ENCODE results near the gene AFF2.

AFF2 gene

DNA sequence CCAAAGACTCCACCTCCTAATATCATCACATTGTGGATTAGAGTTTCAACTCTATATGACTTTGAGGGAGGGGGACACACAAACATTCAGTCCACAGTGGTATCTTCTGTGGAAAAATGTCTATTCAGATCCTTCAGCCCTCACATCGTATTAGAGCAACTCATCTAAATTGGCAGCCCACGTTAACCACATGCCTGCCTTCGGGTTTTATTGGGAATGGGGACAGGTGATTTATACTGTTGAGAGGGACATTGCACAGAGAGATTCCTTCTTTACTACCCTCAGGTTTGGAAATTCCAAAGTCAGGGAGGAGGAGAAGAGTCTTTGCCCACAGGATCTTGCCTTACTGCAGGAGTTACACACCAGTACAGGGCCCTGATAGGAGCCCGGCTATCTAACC lies 372.5 kb downstream of the AFF2 start:
- ChIA-PET POLR2A (no interaction called here), CTCF (no interaction called here)
- no peak for TF ChIP-seq FOXM1 (IDR thresholded peaks at IDR 0.05; ENCODE audit: borderline replicate concordance)
- no peak for TF ChIP-seq ZNF384 (IDR thresholded peaks at IDR 0.05)
- TF ChIP-seq ARNT (IDR thresholded peaks at IDR 0.05): no peak
- TF ChIP-seq CTBP1 (IDR thresholded peaks at IDR 0.05; ENCODE audit: borderline replicate concordance): no peak
- no peak for TF ChIP-seq BHLHE40 (IDR thresholded peaks at IDR 0.05; ENCODE audit: borderline replicate concordance)
- TF ChIP-seq NFRKB (IDR thresholded peaks at IDR 0.05): no peak
- no peak for TF ChIP-seq FOXA1 (IDR thresholded peaks at IDR 0.05)
- no peak for TF ChIP-seq SP1 (IDR thresholded peaks at IDR 0.05)
- TF ChIP-seq, protein P1, sequence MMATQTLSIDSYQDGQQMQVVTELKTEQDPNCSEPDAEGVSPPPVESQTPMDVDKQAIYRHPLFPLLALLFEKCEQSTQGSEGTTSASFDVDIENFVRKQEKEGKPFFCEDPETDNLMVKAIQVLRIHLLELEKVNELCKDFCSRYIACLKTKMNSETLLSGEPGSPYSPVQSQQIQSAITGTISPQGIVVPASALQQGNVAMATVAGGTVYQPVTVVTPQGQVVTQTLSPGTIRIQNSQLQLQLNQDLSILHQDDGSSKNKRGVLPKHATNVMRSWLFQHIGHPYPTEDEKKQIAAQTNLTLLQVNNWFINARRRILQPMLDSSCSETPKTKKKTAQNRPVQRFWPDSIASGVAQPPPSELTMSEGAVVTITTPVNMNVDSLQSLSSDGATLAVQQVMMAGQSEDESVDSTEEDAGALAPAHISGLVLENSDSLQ (IDR thresholded peaks at IDR 0.05): no peak
- DNase-seq (ENCODE audit: extremely low spot score): no peak

DNA sequence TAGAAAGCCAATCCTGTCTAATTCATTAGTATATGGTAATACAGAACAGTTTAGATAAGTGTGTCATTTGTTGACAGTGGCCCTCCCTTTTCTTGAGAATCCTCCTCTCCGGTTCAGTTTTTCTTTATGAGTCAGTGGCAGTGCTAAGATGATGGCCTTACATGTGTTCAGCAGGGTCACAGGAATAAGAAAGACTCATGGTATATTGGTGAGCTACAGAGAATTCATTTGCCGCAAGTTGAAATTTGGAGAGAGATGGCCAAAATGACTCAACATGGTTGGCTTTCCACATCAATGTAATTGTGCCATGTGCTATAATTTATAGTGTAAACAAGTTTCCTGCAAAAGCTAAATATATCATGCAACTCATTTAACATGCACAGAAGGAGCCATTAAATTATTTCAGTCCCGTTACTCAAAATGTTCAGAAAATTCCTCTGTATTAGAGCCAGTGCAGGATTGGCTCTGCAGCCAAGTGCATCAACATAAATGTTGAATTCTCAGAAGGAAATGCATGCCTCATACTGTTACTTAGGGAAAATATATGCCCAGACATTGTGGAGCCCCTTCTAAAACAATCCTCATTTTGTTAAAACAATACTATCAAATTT lies 374.3 kb downstream of the AFF2 start:
- no peak for DNase-seq (ENCODE audit: extremely low spot score)
- ChIA-PET CTCF (no interaction called here), POLR2A (no interaction called here)
- TF ChIP-seq NFRKB (IDR thresholded peaks at IDR 0.05) (no peak), TARDBP (IDR thresholded peaks at IDR 0.05) (no peak), FOXA1 (IDR thresholded peaks at IDR 0.05) (no peak), ZNF384 (IDR thresholded peaks at IDR 0.05) (no peak), SP1 (IDR thresholded peaks at IDR 0.05) (no peak), L3MBTL2 (conservative IDR thresholded peaks at IDR 0.05) (no peak), FOXM1 (IDR thresholded peaks at IDR 0.05; ENCODE audit: borderline replicate concordance) (no peak), HDGF (IDR thresholded peaks at IDR 0.05; ENCODE audit: borderline replicate concordance) (no peak), BHLHE40 (IDR thresholded peaks at IDR 0.05; ENCODE audit: borderline replicate concordance) (no peak), SUZ12 (IDR thresholded peaks at IDR 0.05) (no peak), ARNT (IDR thresholded peaks at IDR 0.05) (no peak), LEF1 (IDR thresholded peaks at IDR 0.05; ENCODE audit: borderline replicate concordance) (no peak), CTBP1 (IDR thresholded peaks at IDR 0.05; ENCODE audit: borderline replicate concordance) (no peak), ELF4 (IDR thresholded peaks at IDR 0.05) (no peak), FOXK2 (IDR thresholded peaks at IDR 0.05) (no peak)
- TF ChIP-seq, protein P1 (IDR thresholded peaks at IDR 0.05): no peak

- POLR2A ChIA-PET: no interaction called here
- DNase-seq (ENCODE audit: extremely low spot score): no peak
- CTCF ChIA-PET: no interaction called here
- TF ChIP-seq FOXK2 (IDR thresholded peaks at IDR 0.05) (no peak), ELF4 (IDR thresholded peaks at IDR 0.05) (no peak)
- TF ChIP-seq, protein P1 (IDR thresholded peaks at IDR 0.05): no peak
Observed at GRCh38 chrX:148878371-148878770, 378.0 kb downstream of the AFF2 start.

GRCh38 chrX:148885203-148885602 lies 384.8 kb downstream of the AFF2 start:
- no peak for TF ChIP-seq ARNT (IDR thresholded peaks at IDR 0.05)
- no peak for TF ChIP-seq FOXM1 (IDR thresholded peaks at IDR 0.05; ENCODE audit: borderline replicate concordance)
- TF ChIP-seq ZNF384 (IDR thresholded peaks at IDR 0.05): no peak
- no peak for TF ChIP-seq L3MBTL2 (conservative IDR thresholded peaks at IDR 0.05)
- no peak for TF ChIP-seq TARDBP (IDR thresholded peaks at IDR 0.05)
- no peak for TF ChIP-seq CTBP1 (IDR thresholded peaks at IDR 0.05; ENCODE audit: borderline replicate concordance)
- no peak for TF ChIP-seq HDGF (IDR thresholded peaks at IDR 0.05; ENCODE audit: borderline replicate concordance)
- TF ChIP-seq NFRKB (IDR thresholded peaks at IDR 0.05): no peak
- TF ChIP-seq, protein P1 (IDR thresholded peaks at IDR 0.05): no peak
- no peak for TF ChIP-seq SUZ12 (IDR thresholded peaks at IDR 0.05)
- TF ChIP-seq LEF1 (IDR thresholded peaks at IDR 0.05; ENCODE audit: borderline replicate concordance): no peak
- TF ChIP-seq ELF4 (IDR thresholded peaks at IDR 0.05): no peak
- no peak for TF ChIP-seq FOXA1 (IDR thresholded peaks at IDR 0.05)
- TF ChIP-seq FOXK2 (IDR thresholded peaks at IDR 0.05): no peak
- no peak for TF ChIP-seq SP1 (IDR thresholded peaks at IDR 0.05)
- TF ChIP-seq BHLHE40 (IDR thresholded peaks at IDR 0.05; ENCODE audit: borderline replicate concordance): no peak
- CTCF ChIA-PET: no interaction called here
- no peak for DNase-seq (ENCODE audit: extremely low spot score)
- POLR2A ChIA-PET: no interaction called here

DNA sequence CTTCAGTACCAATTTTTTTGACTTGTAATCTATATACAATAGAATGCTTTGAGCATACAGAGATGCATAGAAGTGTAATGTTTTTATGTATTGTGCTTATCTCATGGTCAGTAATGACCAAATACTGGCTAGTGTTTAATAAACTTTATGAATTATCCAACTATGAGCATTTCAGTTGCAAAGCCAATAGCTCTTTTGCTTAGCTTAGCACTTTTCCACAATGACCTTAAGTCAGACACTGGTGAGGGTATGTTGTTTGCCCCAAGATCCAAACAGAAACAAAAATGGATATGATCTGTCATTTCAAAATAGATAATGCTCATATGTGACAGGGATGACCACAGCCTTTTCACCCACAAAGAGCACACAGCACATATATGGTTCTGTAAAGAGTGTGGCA lies 393.0 kb downstream of the AFF2 start:
- ChIA-PET POLR2A (no interaction called here), CTCF (no interaction called here)
- TF ChIP-seq BHLHE40 (IDR thresholded peaks at IDR 0.05; ENCODE audit: borderline replicate concordance) (no peak), ZNF384 (IDR thresholded peaks at IDR 0.05) (no peak), FOXK2 (IDR thresholded peaks at IDR 0.05) (no peak), ELF4 (IDR thresholded peaks at IDR 0.05) (no peak), NFRKB (IDR thresholded peaks at IDR 0.05) (no peak), FOXA1 (IDR thresholded peaks at IDR 0.05) (no peak), SP1 (IDR thresholded peaks at IDR 0.05) (no peak), FOXM1 (IDR thresholded peaks at IDR 0.05; ENCODE audit: borderline replicate concordance) (no peak), HDGF (IDR thresholded peaks at IDR 0.05; ENCODE audit: borderline replicate concordance) (no peak)
- TF ChIP-seq, protein P1 (IDR thresholded peaks at IDR 0.05): no peak

More for the DNA sequence above, 393.0 kb downstream of the AFF2 start:
- DNase-seq (ENCODE audit: extremely low spot score): no peak
